GM23338 (cell line): ENCODE measurements around the gene LRRC26. TPM values are rescaled to one million over a fixed set of nuclear protein-coding genes. Genes with fewer than 3 reads are reported as not detected.

Experiments used
- ATAC-seq: fragments of 200-7000 bp; cut with Tn5 transposase; 3 replicates; pipeline ENCODE4 v1.9.1; 2020
- DNase-seq: peaks from one replicate; pipeline ENCODE4 v3.0.0-alpha.2; 2015; ENCODE audit warnings: low spot score
- H2AFZ ChIP-seq: fragments of 200-600 bp; sonication (generic); 2 replicates; pipeline ENCODE4 v1.8.0; 2016; ENCODE audit warnings: antibody characterized with exemption, mild to moderate bottlenecking, moderate library complexity
- H3F3A ChIP-seq: fragments of 200-600 bp; sonication (generic); replicated peaks from 2 replicates; pipeline ENCODE4 v1.8.0; 2017; ENCODE audit warnings: antibody characterized with exemption, mixed run types, low read depth
- H3K27ac ChIP-seq: fragments of 200-600 bp; sonication (generic); 2 replicates; pipeline ENCODE4 v1.6.1; 2016; ENCODE audit warnings: low read depth
- H3K27me3 ChIP-seq: fragments of 200-600 bp; sonication (generic); 2 replicates; pipeline ENCODE4 v1.8.0; 2016; ENCODE audit warnings: mild to moderate bottlenecking, mixed run types, moderate library complexity; ENCODE audit not compliant: insufficient read depth
- H3K36me3 ChIP-seq: fragments of 200-600 bp; sonication (generic); 2 replicates; pipeline ENCODE4 v1.8.0; 2016; ENCODE audit warnings: mild to moderate bottlenecking; ENCODE audit not compliant: insufficient read depth
- H3K4me1 ChIP-seq: fragments of 200-600 bp; sonication (generic); 2 replicates; pipeline ENCODE4 v1.8.0; 2016; ENCODE audit warnings: mild to moderate bottlenecking, moderate library complexity; ENCODE audit not compliant: insufficient read depth
- H3K4me2 ChIP-seq: fragments of 200-600 bp; sonication (generic); 2 replicates; pipeline ENCODE4 v1.7.1; 2017; ENCODE audit warnings: mixed run types
- H3K4me3 ChIP-seq: fragments of 200-600 bp; sonication (generic); 2 replicates; pipeline ENCODE4 v1.6.1; 2016; ENCODE audit warnings: mixed run types
- H3K79me2 ChIP-seq: fragments of 200-600 bp; sonication (generic); replicated peaks from 2 replicates; pipeline ENCODE4 v1.8.0; 2017; ENCODE audit warnings: mild to moderate bottlenecking; ENCODE audit not compliant: insufficient read depth
- H3K9me2 ChIP-seq: fragments of 200-600 bp; sonication (generic); 2 replicates; pipeline ENCODE4 v1.8.0; 2017; ENCODE audit not compliant: insufficient read depth
- H4K20me1 ChIP-seq: fragments of 200-600 bp; sonication (generic); replicated peaks from 2 replicates; pipeline ENCODE4 v1.8.0; 2017; ENCODE audit warnings: mild to moderate bottlenecking; ENCODE audit not compliant: insufficient read depth
- H3K27ac Mint-ChIP-seq: 2 replicates; pipeline ENCODE4 v1.8.0; 2020; ENCODE audit warnings: inconsistent platforms, mild to moderate bottlenecking, moderate library complexity, mixed read lengths
- H3K27me3 Mint-ChIP-seq: 3 replicates; pipeline ENCODE4 v1.8.0; 2022; ENCODE audit warnings: low read depth, mild to moderate bottlenecking, moderate library complexity, mixed read lengths, inconsistent platforms; ENCODE audit not compliant: insufficient read depth, poor library complexity
- H3K36me3 Mint-ChIP-seq: 3 replicates; pipeline ENCODE4 v1.8.0; 2021; ENCODE audit warnings: low read depth, mild to moderate bottlenecking, inconsistent platforms, moderate library complexity, mixed read lengths
- H3K4me1 Mint-ChIP-seq: 3 replicates; pipeline ENCODE4 v1.8.0; 2020; ENCODE audit warnings: mild to moderate bottlenecking, inconsistent platforms, mixed read lengths
- H3K4me3 Mint-ChIP-seq: 3 replicates; pipeline ENCODE4 v1.8.0; 2021; ENCODE audit warnings: moderate library complexity, mild to moderate bottlenecking, inconsistent platforms, mixed read lengths
- H3K9me3 Mint-ChIP-seq: 3 replicates; pipeline ENCODE4 v1.8.0; 2020; ENCODE audit warnings: moderate library complexity, mild to moderate bottlenecking, inconsistent platforms, mixed read lengths
- EZH2phosphoT487 ChIP-seq: fragments of 200-600 bp; sonication (generic); IDR thresholded peaks from one replicate; pipeline ENCODE4 v1.8.1; 2018; ENCODE audit warnings: antibody characterized with exemption; ENCODE audit not compliant: unreplicated experiment
- POLR2AphosphoS5 ChIP-seq: IDR thresholded peaks from 2 replicates; pipeline ENCODE4 v1.6.1; 2016; ENCODE audit warnings: antibody characterized with exemption, low read depth
- REST ChIP-seq: IDR thresholded peaks from one replicate; pipeline ENCODE4 v1.6.1; 2018; ENCODE audit warnings: antibody characterized with exemption; ENCODE audit not compliant: unreplicated experiment
- polyA plus RNA-seq: library from polyadenylated mRNA; unstranded; fragments of >200 nt; fragmentation: Nextera tagmentation; extraction: Ambion mirVana; gene quantifications from 2 replicates; pipeline ENCODE4 v1.2.1, GENCODE V29; 2016
- total RNA-seq: library from RNA; depleted of rRNA; stranded (reverse); fragments of >200 nt; shearing (Covaris generic); gene quantifications from 2 replicates; pipeline ENCODE4 v1.2.3, GENCODE V29; 2014

LRRC26 gene
- total and polyA plus RNA-seq, 2 experiments from 2014 or later: 0.21 to 4.3 TPM

- peaks cover 61% of the 10 kb centered on the region for H3K27me3 ChIP-seq
- H3K27ac ChIP-seq: no peak overlapping the region
- Mint-ChIP-seq H3K4me1 (peaks cover 5% of the 10 kb centered on the region; the same call in 2 of the 3 replicates), H3K36me3 (no peaks in the 10 kb centered on the region), H3K27ac (no peak overlapping the region), H3K9me3 (no peaks in the 10 kb centered on the region), H3K4me3 (no peak overlapping the region; the same call in 2 of the 3 replicates), H3K27me3 (peaks cover 54% of the 10 kb centered on the region)
- no peaks in the 10 kb centered on the region for H3F3A ChIP-seq
- peak overlapping the region; percentile 82; the same call in 1 of the 2 replicates for H3K4me2 ChIP-seq
- no peaks in the 10 kb centered on the region for H3K79me2 ChIP-seq
- no peaks in the 10 kb centered on the region for H4K20me1 ChIP-seq
- H2AFZ ChIP-seq: no peak overlapping the region
- DNase-seq (peak; percentile 6), ATAC-seq (no peak)
- no peaks in the 10 kb centered on the region; the same call in 1 of the 2 replicates for H3K4me1 ChIP-seq
- H3K9me2 ChIP-seq: no peaks in the 10 kb centered on the region
- no peaks in the 10 kb centered on the region for H3K36me3 ChIP-seq
- peak overlapping the region; percentile 55; the same call in 1 of the 2 replicates for H3K4me3 ChIP-seq
- TF ChIP-seq POLR2AphosphoS5: no peak
Measured at GRCh38 chr9:137170486-137171148, 766 bp upstream of the LRRC26 start.

DNA sequence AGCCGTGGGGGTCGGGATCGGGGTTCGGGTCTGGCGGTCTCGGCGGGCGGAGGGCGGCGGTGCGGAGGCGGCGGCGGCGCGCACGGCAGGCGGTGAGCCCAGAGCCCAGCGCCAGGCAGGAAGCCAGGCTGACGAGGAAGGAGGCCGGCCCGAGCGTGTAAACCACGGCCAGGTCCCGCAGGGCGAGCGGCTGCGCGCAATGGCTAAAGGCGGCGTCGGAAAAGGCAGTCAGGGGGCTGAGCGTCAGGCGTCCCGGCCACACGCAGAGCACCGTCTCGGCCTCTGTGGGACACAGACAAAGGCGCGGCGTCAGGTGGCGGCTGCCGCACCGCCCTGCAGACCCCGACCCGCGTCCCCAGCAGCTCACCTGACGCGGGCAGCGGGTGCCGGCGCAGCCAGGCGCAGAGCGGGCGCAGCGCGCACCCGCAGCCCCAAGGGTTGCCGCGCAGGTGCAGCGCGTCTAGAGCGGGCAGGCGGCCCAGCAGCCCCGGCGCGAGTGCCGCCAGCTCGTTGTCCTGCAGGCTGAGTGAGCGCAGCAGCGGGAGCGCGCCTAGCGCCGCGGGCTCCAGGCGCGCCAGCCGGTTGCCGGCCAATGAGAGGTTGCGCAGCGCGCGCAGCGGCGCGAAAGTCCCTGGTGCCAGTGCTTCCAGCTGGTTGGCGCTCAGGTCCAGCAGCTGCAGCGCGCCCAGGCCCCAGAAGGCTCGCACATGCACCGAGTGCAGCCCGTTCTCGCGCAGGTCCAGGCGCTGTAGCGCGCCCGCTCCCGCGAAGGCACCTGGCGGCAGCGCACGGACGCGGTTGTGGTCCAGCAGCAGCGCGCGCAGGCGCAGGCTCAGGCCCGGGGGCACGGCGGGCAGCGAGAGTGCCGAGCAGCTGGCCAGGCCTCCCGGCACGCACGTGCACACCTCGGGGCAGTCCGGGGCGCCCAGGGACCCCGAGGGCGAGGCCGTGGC is 671 bp downstream of the LRRC26 start:
- Histone ChIP-seq H3K4me1 (no peaks in the 10 kb centered on the region; the same call in 1 of the 2 replicates), H3K4me3 (peak overlapping the region; percentile 55), H3K27ac (no peak overlapping the region), H3K9me2 (no peaks in the 10 kb centered on the region), H3K4me2 (peak overlapping the region; percentile 82), H2AFZ (peak overlapping the region; percentile 69; the same call in 1 of the 2 replicates), H3F3A (no peaks in the 10 kb centered on the region), H3K27me3 (peaks cover 66% of the 10 kb centered on the region), H4K20me1 (no peaks in the 10 kb centered on the region), H3K36me3 (no peaks in the 10 kb centered on the region), H3K79me2 (no peaks in the 10 kb centered on the region)
- DNase-seq (peak; percentile 89), ATAC-seq (peak; percentile 69)
- no peak overlapping the region for H3K27ac Mint-ChIP-seq
- H3K9me3 Mint-ChIP-seq: no peaks in the 10 kb centered on the region
- no peaks in the 10 kb centered on the region for H3K36me3 Mint-ChIP-seq
- TF ChIP-seq EZH2phosphoT487: peak; percentile 22
- peak; percentile 31; the same call in 1 of the 2 replicates for TF ChIP-seq POLR2AphosphoS5
- no peak for TF ChIP-seq REST
- H3K4me3 Mint-ChIP-seq: peak overlapping the region; percentile 70
- H3K4me1 Mint-ChIP-seq: peaks cover 5% of the 10 kb centered on the region; the same call in 2 of the 3 replicates
- peaks cover 63% of the 10 kb centered on the region for H3K27me3 Mint-ChIP-seq
